HepG2 (cell line): ENCODE measurements around the gene PC. TPM values are rescaled to one million over a fixed set of nuclear protein-coding genes. Genes with fewer than 3 reads are reported as not detected.

ENCODE experiments used
- ARHGAP35 ChIP-seq: sonication (generic); formaldehyde crosslinking; IDR thresholded peaks from 2 replicates; pipeline ENCODE4 v1.9.0; 2022; ENCODE audit warnings: mild to moderate bottlenecking, inconsistent platforms, moderate library complexity, missing genetic modification reagents, borderline replicate concordance
- FLYWCH1 ChIP-seq: sonication (generic); formaldehyde crosslinking; IDR thresholded peaks from 2 replicates; pipeline ENCODE4 v1.8.1; 2023; ENCODE audit warnings: mild to moderate bottlenecking, missing genetic modification reagents
- FOXA1 ChIP-seq, 2 experiments: fragments of 450-650 bp in 1 of 2; sonication (generic) in 1 of 2; formaldehyde crosslinking in 1 of 2; IDR thresholded peaks; 2 replicates each; pipeline versions ENCODE4 v1.4.0 to v1.6.1; 2016 to 2020; ENCODE audit warnings: missing genetic modification reagents in 1 of 2
- GZF1 ChIP-seq: sonication (generic); formaldehyde crosslinking; IDR thresholded peaks from 2 replicates; pipeline ENCODE4 v1.5.1; 2020; ENCODE audit warnings: mild to moderate bottlenecking, missing genetic modification reagents
- HDAC1 ChIP-seq: sonication (generic); formaldehyde crosslinking; IDR thresholded peaks from 2 replicates; pipeline ENCODE4 v1.5.1; 2020; ENCODE audit warnings: mild to moderate bottlenecking, missing genetic modification reagents
- KDM4B ChIP-seq: sonication (generic); formaldehyde crosslinking; IDR thresholded peaks from 2 replicates; pipeline ENCODE4 v1.4.0; 2020; ENCODE audit warnings: missing genetic modification reagents
- NR2F1 ChIP-seq, 2 experiments: fragments of 450-650 bp in 1 of 2; formaldehyde crosslinking in 1 of 2; IDR thresholded peaks; 2 replicates each; pipeline versions ENCODE4 v1.5.0 to v1.6.1; 2016 to 2020; ENCODE audit warnings: mild to moderate bottlenecking in 1 of 2, missing compliant biosample characterization in 1 of 2, missing genetic modification reagents in 1 of 2, moderate library complexity in 1 of 2
- ONECUT2 ChIP-seq: sonication (generic); formaldehyde crosslinking; IDR thresholded peaks from 2 replicates; pipeline ENCODE4 v1.4.0; 2020; ENCODE audit warnings: missing genetic modification reagents
- PAWR ChIP-seq: sonication (generic); formaldehyde crosslinking; IDR thresholded peaks from 2 replicates; pipeline ENCODE4 v1.4.0; 2020; ENCODE audit warnings: missing genetic modification reagents, mild to moderate bottlenecking, borderline replicate concordance
- PAX8 ChIP-seq: sonication (generic); formaldehyde crosslinking; IDR thresholded peaks from 2 replicates; pipeline ENCODE4 v1.8.0; 2022; ENCODE audit warnings: mild to moderate bottlenecking, missing genetic modification reagents, borderline replicate concordance
- PHF5A ChIP-seq: IDR thresholded peaks from one replicate; pipeline ENCODE4 v1.6.1; 2018; ENCODE audit warnings: low read depth, missing genetic modification reagents; ENCODE audit not compliant: unreplicated experiment
- PHF8 ChIP-seq: sonication (generic); formaldehyde crosslinking; IDR thresholded peaks from 2 replicates; pipeline ENCODE4 v1.5.0; 2020; ENCODE audit warnings: missing genetic modification reagents
- POLR2A ChIP-seq, 2 experiments: IDR thresholded peaks; 2 replicates each; pipeline ENCODE4 v1.6.1; 2011; ENCODE audit warnings: low read depth in 2 of 2, low read length in 2 of 2, mild to moderate bottlenecking in 1 of 2, moderate library complexity in 1 of 2; ENCODE audit not compliant: insufficient read depth in 1 of 2
- SOX6 ChIP-seq, 2 experiments: fragments of 450-650 bp in 1 of 2; sonication (generic) in 1 of 2; formaldehyde crosslinking in 1 of 2; IDR thresholded peaks; 2 replicates each; pipeline versions ENCODE4 v1.4.0 to v1.6.1; 2017 to 2020; ENCODE audit warnings: antibody characterized with exemption in 1 of 2, mild to moderate bottlenecking in 1 of 2, missing genetic modification reagents in 1 of 2
- SPEN ChIP-seq: sonication (generic); formaldehyde crosslinking; IDR thresholded peaks from 2 replicates; pipeline ENCODE4 v1.5.1; 2020; ENCODE audit warnings: low read depth, mild to moderate bottlenecking, missing genetic modification reagents
- ZBTB1 ChIP-seq: sonication (generic); formaldehyde crosslinking; IDR thresholded peaks from 2 replicates; pipeline ENCODE4 v1.4.0; 2020; ENCODE audit warnings: missing genetic modification reagents, borderline replicate concordance
- ZBTB3 ChIP-seq: sonication (generic); formaldehyde crosslinking; IDR thresholded peaks from 2 replicates; pipeline ENCODE4 v1.4.0; 2020; ENCODE audit warnings: low read depth, mild to moderate bottlenecking, moderate library complexity, missing genetic modification reagents, borderline replicate concordance
- ZKSCAN5 ChIP-seq: sonication (generic); formaldehyde crosslinking; IDR thresholded peaks from 2 replicates; pipeline ENCODE4 v1.5.1; 2020; ENCODE audit warnings: mild to moderate bottlenecking, missing genetic modification reagents
- ZNF530 ChIP-seq: sonication (generic); formaldehyde crosslinking; IDR thresholded peaks from 2 replicates; pipeline ENCODE4 v1.5.0; 2020; ENCODE audit warnings: low read depth, mild to moderate bottlenecking, missing genetic modification reagents
- polyA plus RNA-seq, 8 experiments: library from polyadenylated mRNA; depleted of rRNA in 3 of 8; stranded (reverse) in 7 of 8; unstranded in 1 of 8; fragments of >200 nt; fragmentation: Illumina TruSeq in 4 of 8; extraction: Trizol in 4 of 8; gene quantifications; 2 replicates each; pipeline versions ENCODE4 v1.2.1 to v1.2.3, GENCODE V29; 2011 to 2016; ENCODE audit warnings: low read depth in 4 of 8, missing spikeins in 1 of 8, mixed read lengths in 1 of 8; ENCODE audit not compliant: insufficient read depth in 1 of 8
- total RNA-seq, 5 experiments: library from RNA; depleted of rRNA; stranded (reverse); fragments of >200 nt; fragmentation: Illumina TruSeq; extraction: Trizol; gene quantifications; 2 replicates each; pipeline ENCODE4 v1.2.3, GENCODE V29; 2016; ENCODE audit warnings: low read depth in 1 of 5
- TF ChIP-seq, protein P1 (sequence below): IDR thresholded peaks from 2 replicates; pipeline ENCODE4 v1.6.1; 2016; ENCODE audit warnings: low read depth, missing genetic modification reagents, missing compliant biosample characterization
- TF ChIP-seq, protein P2 (sequence below): sonication (generic); formaldehyde crosslinking; IDR thresholded peaks from 2 replicates; pipeline ENCODE4 v1.4.0; 2020; ENCODE audit warnings: mild to moderate bottlenecking, low read depth, missing genetic modification reagents
- TF ChIP-seq, protein P3 (sequence below): sonication (generic); formaldehyde crosslinking; IDR thresholded peaks from 2 replicates; pipeline ENCODE4 v1.4.0; 2020; ENCODE audit warnings: missing genetic modification reagents, borderline replicate concordance

PC gene
- total and polyA plus RNA-seq, 2 of the 13 experiments (the other 11 are each of a cell fraction or from before 2014, with no cell fraction given), result 29.0 to 39.0 TPM

DNA sequence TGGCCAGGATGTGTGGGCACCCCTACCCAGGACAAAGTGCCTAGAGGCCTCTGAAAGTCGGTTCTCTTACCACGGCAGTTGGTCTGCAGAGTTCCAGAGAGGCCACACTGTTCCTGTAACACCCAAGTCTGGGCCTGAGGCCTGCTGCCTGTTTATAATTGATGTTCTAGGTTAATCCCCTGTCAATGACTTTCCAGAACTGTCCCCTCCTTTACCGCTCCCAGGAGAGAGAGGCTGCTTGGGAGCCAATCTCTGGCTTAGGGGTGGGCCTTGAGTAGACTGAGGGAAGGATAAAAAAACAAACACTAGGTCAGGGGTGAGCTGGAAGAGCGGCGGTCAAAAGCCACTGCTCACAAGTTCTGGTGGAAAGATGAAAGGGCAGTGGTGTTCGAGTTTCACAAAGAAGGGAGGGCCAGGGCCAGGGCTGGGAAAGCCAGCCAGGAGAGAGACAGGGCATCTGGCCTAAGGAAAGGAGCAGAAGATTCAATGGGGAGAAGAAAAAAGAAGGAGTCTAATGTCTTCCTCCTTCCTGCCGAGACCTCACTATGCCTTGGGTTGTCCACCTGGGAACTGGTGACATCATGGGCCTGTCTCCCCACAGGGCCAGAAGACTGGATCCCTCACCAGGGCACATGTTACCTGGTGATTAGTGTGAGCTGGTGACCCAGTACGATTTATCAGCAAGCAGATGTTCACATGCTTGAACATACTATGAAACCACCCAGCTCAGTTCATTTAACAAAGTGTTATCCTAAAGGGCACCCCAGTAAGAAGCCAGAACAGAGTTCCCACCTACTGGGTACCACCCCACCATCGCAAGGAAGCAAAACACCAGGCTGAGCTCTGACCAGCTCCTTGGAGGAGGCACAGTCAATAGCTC lies 50.2 kb downstream of the PC start (continued):
- TF ChIP-seq SPEN (CRISPR knock-in tag) (no peak), SOX6 (IDR thresholded peaks at IDR 0.05) (no peak), SOX6 (CRISPR knock-in tag; IDR thresholded peaks at IDR 0.05) (peak; percentile 69; the same call in 1 of the 2 replicates), GZF1 (CRISPR knock-in tag) (no peak), FOXA1 (IDR thresholded peaks at IDR 0.05) (no peak), FOXA1 (CRISPR knock-in tag; IDR thresholded peaks at IDR 0.05) (0 out of 2 replicates have a peak, but pooled peaks have one; percentile 29), POLR2A (IDR thresholded peaks at IDR 0.05; ENCODE audit: insufficient read depth in 1 of 2, low read depth in 2 of 2, low read length in 2 of 2) (peak in 1 of 2 experiments; percentile 33; a peak in 1 of 4 replicates), HDAC1 (CRISPR knock-in tag) (peak; percentile 75), KDM4B (no peak), ZNF530 (CRISPR knock-in tag) (no peak), NR2F1 (CRISPR knock-in tag; IDR thresholded peaks at IDR 0.05) (peak; percentile 69 to 70), ARHGAP35 (no peak), FLYWCH1 (CRISPR knock-in tag) (no peak), ZKSCAN5 (CRISPR knock-in tag) (no peak), ZBTB3 (CRISPR knock-in tag) (no peak), PHF8 (CRISPR knock-in tag) (no peak), ZBTB1 (CRISPR knock-in tag) (no peak), PAX8 (CRISPR knock-in tag) (no peak), PAWR (CRISPR knock-in tag) (no peak), PHF5A (CRISPR knock-in tag) (no peak), ONECUT2 (CRISPR knock-in tag) (no peak)
- TF ChIP-seq, protein P1, sequence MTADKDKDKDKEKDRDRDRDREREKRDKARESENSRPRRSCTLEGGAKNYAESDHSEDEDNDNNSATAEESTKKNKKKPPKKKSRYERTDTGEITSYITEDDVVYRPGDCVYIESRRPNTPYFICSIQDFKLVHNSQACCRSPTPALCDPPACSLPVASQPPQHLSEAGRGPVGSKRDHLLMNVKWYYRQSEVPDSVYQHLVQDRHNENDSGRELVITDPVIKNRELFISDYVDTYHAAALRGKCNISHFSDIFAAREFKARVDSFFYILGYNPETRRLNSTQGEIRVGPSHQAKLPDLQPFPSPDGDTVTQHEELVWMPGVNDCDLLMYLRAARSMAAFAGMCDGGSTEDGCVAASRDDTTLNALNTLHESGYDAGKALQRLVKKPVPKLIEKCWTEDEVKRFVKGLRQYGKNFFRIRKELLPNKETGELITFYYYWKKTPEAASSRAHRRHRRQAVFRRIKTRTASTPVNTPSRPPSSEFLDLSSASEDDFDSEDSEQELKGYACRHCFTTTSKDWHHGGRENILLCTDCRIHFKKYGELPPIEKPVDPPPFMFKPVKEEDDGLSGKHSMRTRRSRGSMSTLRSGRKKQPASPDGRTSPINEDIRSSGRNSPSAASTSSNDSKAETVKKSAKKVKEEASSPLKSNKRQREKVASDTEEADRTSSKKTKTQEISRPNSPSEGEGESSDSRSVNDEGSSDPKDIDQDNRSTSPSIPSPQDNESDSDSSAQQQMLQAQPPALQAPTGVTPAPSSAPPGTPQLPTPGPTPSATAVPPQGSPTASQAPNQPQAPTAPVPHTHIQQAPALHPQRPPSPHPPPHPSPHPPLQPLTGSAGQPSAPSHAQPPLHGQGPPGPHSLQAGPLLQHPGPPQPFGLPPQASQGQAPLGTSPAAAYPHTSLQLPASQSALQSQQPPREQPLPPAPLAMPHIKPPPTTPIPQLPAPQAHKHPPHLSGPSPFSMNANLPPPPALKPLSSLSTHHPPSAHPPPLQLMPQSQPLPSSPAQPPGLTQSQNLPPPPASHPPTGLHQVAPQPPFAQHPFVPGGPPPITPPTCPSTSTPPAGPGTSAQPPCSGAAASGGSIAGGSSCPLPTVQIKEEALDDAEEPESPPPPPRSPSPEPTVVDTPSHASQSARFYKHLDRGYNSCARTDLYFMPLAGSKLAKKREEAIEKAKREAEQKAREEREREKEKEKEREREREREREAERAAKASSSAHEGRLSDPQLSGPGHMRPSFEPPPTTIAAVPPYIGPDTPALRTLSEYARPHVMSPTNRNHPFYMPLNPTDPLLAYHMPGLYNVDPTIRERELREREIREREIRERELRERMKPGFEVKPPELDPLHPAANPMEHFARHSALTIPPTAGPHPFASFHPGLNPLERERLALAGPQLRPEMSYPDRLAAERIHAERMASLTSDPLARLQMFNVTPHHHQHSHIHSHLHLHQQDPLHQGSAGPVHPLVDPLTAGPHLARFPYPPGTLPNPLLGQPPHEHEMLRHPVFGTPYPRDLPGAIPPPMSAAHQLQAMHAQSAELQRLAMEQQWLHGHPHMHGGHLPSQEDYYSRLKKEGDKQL (CRISPR knock-in tag), result 0 out of 2 replicates have a peak, but pooled peaks have one; percentile 55
- TF ChIP-seq, protein P2, sequence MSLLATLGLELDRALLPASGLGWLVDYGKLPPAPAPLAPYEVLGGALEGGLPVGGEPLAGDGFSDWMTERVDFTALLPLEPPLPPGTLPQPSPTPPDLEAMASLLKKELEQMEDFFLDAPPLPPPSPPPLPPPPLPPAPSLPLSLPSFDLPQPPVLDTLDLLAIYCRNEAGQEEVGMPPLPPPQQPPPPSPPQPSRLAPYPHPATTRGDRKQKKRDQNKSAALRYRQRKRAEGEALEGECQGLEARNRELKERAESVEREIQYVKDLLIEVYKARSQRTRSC (CRISPR knock-in tag), result no peak
- TF ChIP-seq, protein P3, sequence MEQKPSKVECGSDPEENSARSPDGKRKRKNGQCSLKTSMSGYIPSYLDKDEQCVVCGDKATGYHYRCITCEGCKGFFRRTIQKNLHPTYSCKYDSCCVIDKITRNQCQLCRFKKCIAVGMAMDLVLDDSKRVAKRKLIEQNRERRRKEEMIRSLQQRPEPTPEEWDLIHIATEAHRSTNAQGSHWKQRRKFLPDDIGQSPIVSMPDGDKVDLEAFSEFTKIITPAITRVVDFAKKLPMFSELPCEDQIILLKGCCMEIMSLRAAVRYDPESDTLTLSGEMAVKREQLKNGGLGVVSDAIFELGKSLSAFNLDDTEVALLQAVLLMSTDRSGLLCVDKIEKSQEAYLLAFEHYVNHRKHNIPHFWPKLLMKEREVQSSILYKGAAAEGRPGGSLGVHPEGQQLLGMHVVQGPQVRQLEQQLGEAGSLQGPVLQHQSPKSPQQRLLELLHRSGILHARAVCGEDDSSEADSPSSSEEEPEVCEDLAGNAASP (CRISPR knock-in tag), result peak; percentile 64; the same call in 1 of the 2 replicates
